ENCODE results near the gene CYB5B.

The CYB5B gene, protein sequence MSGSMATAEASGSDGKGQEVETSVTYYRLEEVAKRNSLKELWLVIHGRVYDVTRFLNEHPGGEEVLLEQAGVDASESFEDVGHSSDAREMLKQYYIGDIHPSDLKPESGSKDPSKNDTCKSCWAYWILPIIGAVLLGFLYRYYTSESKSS

DNA sequence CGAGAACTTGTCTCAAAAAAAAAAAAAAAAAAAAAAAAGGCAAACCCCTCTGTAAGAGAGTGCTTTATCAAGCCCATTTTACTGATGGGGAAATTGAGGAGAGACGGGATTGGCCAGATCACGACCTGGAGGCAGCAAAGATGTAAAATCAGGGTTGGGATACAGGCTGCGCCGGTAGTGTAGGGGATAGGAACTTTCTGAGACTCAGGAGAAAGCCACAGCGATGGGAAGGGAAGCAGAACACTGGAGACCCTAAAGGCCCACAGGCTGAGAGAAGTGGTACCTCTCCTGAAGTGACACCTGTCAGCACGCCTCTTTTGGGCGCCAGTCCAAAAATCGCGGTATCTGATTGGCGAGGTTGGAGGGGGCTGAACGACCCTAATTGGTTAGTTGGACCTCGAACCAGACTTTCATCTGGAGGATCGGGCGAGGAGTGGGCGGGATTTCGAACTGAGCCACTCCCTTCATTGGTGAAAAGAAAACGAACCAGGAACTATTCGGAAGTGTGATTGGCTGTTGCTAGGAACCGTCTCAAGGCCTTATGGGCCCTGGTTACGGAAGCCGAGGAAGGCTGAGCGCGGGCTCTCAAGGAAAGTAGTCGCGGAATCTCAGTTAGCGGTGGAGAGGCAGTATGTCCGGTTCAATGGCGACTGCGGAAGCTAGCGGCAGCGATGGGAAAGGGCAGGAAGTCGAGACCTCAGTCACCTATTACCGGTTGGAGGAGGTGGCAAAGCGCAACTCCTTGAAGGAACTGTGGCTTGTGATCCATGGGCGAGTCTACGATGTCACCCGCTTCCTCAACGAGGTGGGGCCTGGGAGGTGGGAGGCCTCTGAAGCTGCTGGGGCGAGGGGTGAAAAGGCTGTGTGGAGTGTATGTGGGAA, at the start of gene CYB5B:
Gene CYB5B (plus strand): TSS at position 567 of the 882 bp plus-strand sequence. CDS start 65 bp downstream, at position 632.
- peak; percentile 100 for DNase-seq

DNA sequence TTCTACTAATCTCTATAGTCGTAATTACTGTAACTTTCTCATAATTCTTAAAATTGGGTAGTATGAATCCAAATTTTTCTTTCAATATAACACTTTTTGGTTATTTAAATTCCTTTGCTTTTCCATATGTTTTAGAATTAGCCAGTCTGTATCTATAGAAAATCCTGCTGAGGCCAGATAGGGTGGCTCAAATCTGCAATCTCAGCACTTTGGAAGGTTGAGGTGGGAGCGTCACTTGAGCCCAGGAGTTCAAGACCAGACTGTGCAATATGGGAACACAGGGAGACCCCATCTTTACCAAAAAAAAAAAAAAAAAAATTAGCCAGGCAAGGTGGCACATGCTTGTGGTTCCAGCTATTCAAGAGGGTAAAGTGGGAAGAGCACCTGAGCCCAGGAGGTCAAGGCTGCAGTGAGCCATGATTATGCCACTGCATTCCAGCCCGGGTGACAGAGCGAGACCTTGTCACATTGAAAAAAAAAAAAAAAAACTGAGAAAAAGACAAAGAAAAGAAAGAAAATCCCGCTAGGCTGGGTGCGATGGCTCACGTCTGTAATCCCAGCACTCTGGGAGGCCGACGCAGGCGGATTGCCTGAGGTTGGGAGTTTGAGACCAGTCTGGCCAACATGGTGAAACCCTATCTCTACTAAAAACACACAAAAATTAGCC, 47.9 kb upstream of the CYB5B start:
- no peak for DNase-seq

DNA sequence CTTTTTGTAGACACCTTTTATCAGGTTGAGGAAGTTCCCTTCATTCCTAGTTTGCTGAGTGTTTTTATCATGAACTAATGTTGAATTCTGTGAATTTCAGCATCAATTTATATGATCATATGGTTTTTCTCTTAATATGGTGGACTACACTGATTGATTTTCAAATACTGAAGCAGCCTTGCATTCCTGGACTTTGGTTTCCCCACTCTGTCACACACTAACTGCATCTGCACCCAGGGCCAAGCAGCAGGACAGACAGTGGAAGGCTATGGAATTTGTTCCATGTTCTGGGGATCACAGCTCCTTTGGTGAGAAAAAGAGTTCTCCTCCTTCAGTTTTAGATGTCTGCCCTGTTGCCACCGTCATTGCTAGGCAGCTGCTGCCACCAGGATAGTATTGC, 46.4 kb upstream of the CYB5B start:
- no peak for DNase-seq

DNA sequence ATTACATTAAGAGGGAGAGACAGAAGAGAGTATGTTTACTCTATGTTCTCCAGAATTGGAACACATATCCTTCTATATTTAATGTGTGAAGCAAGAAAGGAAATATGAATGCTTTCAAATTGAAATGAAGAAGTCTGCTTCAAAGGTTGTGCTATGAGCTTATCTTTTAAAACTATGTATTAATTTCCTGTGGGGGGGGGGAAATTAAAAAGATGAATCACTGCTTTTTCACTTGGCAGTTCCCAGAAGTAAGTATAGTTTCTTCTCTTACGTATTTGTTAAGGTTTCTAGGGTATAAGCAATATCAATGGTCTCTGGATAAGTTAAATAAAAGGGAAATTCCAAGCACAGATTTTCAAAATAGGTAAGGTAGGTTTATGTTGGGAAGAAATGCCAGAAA, 45.7 kb upstream of the CYB5B start:
- no peak for DNase-seq

DNA sequence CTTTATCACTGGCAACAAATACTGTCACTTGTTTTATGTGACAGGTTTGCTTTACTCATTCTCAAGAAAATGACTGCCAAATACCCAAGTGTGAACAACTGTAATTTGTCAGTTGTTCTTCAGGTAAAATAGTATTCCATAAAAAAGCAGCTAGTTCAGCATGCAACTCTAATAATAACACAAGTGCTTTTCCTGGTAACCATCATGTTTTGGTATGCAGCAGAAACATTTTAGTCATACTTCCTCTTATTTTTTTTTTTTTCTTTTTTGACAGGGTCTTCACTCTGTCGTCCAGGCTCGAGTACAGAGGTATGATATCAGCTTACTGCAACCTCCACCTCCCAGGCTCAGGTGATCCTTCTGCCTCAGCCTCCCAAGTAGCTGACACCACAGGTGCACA, 43.2 kb upstream of the CYB5B start:
- no peak for DNase-seq

DNA sequence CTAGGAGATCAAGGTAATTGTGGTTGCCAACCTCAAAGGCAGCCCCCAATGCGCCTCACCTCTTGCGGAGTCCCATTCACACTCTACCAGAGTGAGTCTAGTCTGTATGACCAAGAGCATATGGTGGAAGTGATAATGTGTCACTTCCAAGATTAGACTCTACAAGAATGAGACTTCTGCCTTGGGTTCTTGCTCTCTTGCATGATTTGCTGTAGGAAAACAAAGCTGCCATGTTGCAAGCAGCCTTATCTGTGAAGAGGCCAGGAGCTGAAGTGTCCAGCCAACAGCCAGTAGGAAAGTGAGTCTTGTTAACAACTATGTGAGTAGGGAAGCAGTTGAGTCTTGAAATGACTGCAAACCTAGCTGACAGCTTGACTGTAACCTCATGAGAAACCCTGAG, 42.0 kb upstream of the CYB5B start:
- no peak for DNase-seq

DNA sequence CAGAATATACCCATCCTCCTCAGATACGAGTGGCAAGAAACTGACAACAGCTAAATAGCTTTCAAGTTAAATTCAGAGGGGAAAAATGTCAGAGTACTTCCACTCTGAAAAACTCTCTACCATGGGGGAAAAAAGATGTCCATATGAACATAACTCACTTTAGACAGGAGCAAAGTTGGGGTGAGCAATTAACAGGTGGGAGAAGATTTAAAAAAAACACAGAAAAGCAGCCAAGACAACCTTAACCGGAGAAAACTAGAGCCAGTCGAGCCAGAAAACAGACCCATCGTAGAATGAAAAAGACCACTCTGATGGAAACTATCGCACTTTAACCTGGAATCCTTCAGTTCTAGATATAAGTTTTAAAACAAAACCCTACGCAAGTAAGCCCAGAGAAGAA, 39.4 kb upstream of the CYB5B start:
- DNase-seq, result no peak

DNA sequence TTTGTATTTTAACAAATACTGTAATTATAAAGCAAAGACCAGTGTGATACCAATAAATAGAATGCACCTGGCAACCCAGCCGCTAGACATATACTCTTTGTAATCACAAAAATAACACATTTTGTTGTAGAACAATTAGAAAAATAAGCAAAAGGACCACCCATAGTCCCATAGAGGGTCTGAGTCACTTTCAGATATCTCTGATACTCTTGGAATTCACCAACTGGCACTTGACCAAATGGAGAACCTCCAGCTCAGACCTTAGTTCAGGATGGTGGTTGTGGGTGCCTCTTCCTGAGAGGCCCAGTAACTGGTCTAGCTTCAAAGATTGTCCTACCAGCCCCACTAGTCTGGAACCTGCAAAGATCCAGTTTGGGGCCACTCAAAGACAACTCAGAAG, 37.8 kb upstream of the CYB5B start:
- no peak for DNase-seq

DNA sequence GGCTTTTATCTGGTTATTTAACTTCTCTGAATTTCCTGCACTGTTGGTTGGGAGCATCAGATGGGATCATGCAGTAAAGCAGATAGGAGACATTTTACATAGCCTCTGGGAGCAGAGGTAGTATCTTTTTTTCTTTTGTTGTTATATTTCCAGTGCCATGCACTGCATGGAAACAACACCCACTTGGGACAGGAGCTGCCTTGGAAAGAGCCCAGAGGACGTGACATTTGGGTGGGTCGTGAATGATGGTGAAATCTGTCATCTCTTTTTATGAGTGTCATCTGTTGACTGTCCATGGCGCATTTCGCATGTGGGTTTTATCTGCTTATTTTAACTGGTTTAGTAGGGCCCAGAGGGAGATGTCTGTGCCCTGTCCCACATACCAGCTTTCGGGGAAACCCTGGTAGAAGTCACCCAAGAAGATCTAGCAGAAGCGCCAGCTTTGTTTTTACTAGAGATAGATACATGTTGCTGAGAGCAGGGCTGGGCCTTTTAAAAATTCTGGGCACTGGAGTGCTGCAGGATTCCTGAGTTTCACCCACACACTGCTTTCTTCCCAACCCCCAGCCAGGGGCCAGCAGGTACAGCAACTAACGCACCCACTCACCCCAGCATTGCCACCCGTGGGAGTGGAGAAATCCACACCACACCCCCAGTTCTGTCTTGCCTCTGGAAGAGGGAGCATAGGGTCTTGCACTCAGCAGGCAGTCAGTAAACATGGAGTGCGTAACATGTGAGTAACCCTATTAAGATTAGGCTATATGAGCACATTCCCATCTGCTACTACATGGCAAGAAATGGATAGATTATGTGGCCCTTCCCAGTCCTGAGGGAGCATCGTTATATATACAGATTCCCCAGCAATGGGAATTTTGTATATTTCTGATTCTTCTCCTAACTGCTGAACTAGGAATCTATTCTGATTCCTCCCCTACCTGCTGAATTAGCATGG, 30.2 kb upstream of the CYB5B start:
- DNase-seq, result no peak

DNA sequence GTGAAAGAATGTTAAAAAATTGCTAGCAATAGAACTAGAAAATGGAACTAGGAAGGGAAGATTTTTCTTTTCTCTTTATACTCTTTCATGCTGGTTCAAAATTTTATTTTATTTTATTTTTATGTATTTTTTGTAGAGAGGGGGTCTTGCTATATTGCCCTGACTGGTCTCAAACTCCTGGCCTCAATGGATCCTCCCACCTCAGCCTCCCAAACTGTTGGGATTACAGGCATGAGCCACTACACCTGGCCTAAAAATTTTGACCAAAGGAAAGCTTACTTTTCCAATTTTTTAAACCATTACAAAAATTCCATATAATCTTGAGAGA, 28.6 kb upstream of the CYB5B start:
- no peak for DNase-seq

DNA sequence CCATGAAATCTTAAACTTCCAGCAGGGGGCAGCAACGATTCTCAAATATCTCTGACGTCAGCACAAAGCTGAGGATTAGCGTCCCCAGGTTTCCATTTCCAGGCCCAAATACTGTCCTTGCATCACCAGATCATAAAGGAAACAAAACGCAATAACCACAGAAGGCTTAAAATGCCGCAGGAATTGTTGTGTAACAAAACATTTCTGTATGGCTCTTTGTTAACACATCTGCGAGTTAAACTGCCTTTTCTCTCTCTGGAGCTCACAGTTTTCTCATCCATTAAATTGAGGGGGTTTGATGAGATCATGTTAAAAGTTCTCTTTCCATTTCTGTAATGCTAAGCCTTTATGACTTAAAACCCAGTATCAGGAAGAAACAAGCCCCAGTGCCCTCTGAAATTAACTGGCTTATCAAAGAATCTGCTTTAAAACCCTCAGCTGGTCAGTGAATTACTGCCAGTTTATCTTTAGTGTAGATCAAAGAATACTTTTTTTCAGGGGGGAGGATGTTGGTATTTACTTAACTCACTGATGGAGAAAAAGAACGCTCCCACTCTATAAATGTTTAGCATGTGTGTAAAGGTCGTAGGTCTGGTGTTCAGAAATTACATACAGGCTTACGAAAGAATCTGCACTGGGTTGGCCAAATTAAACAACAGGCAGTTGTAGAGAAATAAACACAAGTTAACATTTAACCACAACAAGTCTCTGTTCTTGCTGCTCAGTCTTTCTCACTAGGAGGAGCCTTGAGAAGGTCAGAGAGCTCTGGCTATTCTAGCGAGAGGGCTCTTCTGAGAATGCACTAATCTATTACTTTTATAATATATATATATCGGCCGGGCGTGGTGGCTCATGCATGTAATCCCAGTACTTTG, 28.0 kb upstream of the CYB5B start:
- DNase-seq, result peak; percentile 50

DNA sequence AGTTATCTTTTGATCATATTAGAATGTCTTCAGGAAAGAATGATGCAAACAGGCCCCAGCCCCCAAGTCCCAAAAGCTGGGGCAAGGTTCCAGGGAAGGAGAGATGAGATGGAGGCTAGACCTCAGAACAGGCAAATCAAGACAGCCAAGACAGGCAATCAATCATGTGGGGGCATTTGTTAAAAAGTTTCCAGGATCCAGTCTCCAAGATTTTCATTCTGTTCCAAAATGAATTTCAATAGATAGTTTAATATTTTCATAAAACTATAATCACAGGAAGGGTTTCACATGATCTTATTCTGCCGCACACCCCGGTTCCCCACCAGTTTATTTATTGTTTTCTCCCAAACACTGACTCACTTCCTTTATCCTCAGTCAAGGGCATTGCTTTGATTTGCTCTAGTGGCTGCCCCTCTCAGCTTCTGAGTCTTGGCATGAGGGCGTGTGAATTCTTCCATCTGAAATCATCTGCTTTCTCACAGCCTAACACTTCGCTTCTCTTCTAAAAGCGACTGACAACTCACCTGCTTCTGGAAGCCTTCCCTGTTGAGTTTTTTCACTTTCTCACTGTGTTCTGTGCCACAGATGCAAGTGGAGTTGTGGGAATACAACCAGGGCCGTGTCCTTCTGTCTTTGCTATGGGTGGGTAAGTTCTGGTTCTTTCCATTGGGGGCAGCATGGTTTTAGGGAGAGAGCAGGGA, 26.4 kb upstream of the CYB5B start:
- no peak for DNase-seq

DNA sequence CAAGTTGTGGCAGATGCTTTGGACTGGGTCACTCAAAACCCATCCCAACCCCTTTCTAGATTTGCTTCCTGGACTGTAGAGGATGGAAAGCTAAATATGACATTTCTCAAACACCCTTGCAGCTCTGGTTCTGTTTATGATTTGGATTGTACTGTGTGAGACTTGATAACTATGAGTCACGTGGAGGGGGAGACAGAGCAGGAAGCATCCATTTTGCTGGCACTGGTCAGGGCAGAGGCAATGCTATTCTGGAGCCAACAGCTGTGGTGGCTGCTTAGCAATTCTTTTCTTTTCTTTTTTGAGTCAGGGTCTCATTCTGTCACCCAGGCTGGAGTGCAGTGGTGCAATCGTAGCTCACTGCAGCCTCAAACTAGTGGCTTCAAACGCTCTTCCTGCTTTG, 25.1 kb upstream of the CYB5B start:
- no peak for DNase-seq

DNA sequence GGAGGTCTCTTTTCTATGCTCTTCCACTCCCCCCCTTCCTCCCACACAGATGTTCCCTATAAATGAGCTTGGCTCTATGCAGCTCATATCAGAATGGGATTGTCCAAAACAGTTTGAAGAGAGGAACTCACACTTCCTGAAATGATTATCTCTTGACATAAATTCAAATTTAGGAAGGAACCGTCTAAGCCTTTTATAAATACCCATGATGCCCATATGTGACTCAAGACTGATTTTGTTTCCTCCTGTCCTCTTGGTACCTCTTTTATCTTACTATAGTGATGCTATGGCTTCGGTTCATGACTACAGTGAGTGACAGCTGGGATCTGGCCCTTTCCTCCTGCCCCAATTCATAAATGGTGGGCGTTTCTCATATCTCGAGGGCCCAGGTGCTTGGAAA, 22.0 kb upstream of the CYB5B start:
- DNase-seq, result no peak

DNA sequence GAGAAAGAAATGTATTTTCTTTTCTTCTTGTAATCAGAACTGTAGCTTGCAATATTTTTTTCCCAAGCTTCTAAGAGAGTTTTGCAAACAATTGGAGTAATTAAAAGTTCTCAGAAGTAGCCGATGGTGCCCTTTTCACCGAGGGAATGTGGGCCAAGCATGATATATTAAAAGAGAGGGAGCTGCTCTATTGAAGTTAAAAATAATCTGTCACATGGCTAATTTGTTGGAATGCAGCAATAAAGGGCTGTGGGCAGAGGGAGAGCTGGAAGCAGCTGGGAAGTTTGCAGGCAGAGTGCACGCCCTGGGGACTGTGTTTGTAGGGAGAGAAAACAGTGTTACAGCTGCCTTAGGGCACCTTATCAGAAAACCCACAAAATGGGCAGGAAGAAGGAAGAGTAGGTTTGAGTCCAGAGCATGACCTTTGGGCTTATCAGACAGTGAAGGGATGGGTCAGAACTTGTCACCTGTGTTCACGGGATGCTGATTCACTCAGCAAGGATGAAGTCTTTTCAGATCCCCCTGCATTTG, 20.1 kb upstream of the CYB5B start:
- DNase-seq, result no peak

DNA sequence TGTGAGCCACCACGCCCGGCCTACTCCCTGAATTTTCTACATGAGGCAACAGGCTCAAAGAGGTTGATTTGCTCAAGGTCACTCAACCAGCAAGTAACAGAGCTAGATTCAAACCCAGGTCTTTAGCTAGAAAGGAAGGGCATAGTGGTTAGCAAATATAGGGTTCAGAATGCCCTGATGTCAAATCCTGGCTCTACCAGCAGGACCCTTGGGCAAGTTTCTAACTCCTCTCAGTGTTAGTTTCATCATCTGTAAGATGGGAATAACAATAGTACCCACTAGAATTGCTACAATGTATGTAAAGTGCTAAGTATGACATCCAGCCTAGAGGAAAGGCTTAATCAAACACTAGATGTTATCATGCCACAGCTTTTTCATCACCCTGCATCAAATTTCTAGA, 19.1 kb upstream of the CYB5B start:
- DNase-seq, result no peak

DNA sequence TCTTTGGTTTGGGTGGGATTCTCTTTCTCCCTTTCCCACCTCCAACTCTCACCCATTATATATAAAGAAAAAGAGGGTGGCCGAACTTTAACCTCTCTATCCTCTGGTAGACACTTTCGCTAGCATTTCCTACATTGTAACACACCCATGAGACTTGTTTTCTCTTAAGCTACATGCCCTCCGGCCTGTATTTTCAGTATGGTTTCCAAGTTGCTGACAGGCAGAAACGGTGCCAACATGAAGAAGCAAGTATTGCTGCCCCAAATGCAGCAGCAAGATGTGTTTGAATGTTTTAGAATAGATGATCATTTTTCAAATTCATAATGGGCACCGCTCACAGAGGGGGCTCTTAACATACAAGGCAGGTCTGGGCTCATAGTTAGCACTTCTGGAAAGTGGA, 18.7 kb upstream of the CYB5B start:
- no peak for DNase-seq

DNA sequence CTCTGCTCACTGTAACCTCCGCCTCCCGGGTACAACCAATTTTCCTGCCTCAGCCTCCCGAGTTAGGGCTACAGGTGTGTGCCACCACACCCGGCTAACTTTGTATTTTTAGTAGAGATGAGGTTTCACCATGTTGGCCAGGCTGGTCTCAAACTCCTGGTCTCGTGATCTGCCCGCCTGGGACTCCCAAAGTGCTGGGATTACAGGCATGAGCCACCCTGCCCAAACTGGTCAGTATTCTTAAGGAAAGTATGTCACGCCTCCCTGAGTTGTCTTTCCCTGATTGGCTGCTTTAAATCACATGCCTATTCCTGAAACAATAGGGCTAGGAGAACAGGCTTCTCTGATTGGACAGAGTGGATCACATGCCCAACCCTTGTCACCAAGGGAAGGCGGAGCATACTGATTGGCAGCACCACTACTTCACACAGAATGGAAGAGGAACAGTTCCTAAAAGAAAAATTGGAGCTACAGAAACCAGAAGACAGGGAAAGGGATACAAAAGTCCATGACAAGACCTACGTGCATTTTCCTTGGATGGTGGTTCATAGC, 17.6 kb upstream of the CYB5B start:
- no peak for DNase-seq

DNA sequence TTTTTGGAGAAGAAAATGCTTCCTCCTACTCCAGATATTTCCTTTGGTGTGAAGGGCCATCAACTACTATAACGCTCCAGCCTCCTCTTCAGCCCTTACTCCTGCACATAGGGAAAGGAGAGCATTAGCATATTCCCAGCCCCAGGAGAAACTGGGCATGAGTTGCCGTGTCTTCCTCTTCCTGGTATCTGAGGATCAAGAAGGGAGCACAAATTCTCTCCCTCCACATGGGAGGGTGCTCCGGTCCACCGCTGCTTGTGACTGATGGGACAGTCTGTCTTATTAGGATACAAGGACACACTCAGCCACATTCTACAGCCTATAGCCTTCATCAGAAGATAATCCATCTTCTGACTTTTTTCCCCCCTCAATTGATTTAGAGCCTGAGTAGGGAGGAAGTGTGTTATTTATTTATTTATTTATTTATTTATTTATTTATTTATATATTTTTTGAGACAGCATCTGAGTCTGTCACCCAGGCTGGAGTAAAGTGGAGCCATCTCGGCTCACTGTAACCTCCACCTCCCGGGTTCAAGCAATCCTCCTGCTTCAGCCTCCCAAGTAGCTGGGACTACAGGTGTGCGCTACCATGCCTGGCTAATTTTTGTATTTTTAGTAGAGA, 16.6 kb upstream of the CYB5B start:
- no peak for DNase-seq

DNA sequence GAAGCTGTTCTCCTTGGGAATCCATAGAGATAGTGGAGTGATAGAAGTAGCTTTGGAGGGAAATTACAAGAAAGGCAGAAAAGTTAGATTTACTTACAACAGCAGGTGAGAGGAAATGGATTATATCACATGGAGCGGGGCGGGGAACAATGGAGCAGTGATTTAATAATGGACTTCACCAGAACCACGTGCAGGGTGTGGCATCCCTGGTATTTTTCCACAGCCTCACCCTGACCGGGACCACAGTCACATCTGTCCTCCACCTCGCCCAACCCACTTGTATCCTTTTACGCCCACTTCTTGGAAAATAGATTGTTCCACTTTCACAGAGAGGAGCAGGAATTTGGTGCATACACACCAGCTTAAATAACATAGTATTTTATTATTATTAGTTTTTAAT, 15.9 kb upstream of the CYB5B start:
- no peak for DNase-seq

Data from NCI-H524 treated with DMSO at 0.1 percent for 48 hours (cell line).